ENCODE measurements around the gene SEC23IP.
"Not testable (repeated sequence)": the region's sequence is repeated elsewhere in the genome, so short reads cannot be mapped to it uniquely, and the experiment has no call there.

GRCh38 chr10:119889201-119889600 is 3.3 kb upstream of the SEC23IP start:
- not testable (repeated sequence) for TF ChIP-seq POLR2AphosphoS5, CTCF (IDR thresholded peaks at IDR 0.05)

Data from prostate gland (tissue), 2 donors.